Cardiac septum (tissue), 1 donor: ENCODE measurements around the gene SPATA3. TPM values are rescaled to one million over a fixed set of nuclear protein-coding genes. Genes with fewer than 3 reads are reported as not detected.
"Not testable (repeated sequence)": the region's sequence is repeated elsewhere in the genome, so short reads cannot be mapped to it uniquely, and the experiment has no call there.

Source experiments
- DNase-seq: peaks from one replicate; pipeline ENCODE4 v3.0.0-alpha.2; 2020; ENCODE audit warnings: low spot score
- intact Hi-C: fragments of 100-400 bp; cut with DNase I; formaldehyde crosslinking; loops from one replicate; pipeline ENCODE4 v1.14.0; 2022
- total RNA-seq: library from RNA; stranded (reverse); fragmentation: NEBNext Ultra II Directional; extraction: Animal tissue kit (Norgen Biotek cat#: 25700); gene quantifications from one replicate; pipeline ENCODE4 v1.2.1, GENCODE V29; 2021
- donor health status: DM: no; HTN: no; CAD: no.

Gene SPATA3
- total RNA-seq, 1 donor from 2014 or later, result not detected

GRCh38 chr2:231012463-231012862 lies 16.5 kb downstream of the SPATA3 start:
- no peak for DNase-seq
- intact Hi-C loops, result no loop called here

GRCh38 chr2:231013820-231014219 lies 17.9 kb downstream of the SPATA3 start:
- intact Hi-C loops, result no loop called here
- DNase-seq, result no peak

- intact Hi-C loops, result no loop called here
- no peak for DNase-seq
Observed at GRCh38 chr2:231015478-231015877, 19.6 kb downstream of the SPATA3 start.

GRCh38 chr2:231015926-231016325 lies 20.0 kb downstream of the SPATA3 start:
- no peak for DNase-seq
- intact Hi-C loops, result no loop called here

- no peak for DNase-seq
- intact Hi-C loops, result no loop called here
Observed at GRCh38 chr2:231016566-231017230, 20.8 kb downstream of the SPATA3 start.

- intact Hi-C loops, result no loop called here
- DNase-seq, result no peak
Observed at GRCh38 chr2:231017231-231017598, 21.3 kb downstream of the SPATA3 start.

GRCh38 chr2:231018184-231018583 lies 22.3 kb downstream of the SPATA3 start:
- DNase-seq, result no peak
- intact Hi-C loops, result no loop called here

- DNase-seq, result not testable (repeated sequence)
Observed at GRCh38 chr2:231025059-231025458, 29.1 kb downstream of the SPATA3 start.

GRCh38 chr2:231028889-231029288 lies 33.0 kb downstream of the SPATA3 start:
- intact Hi-C loops, result no loop called here
- no peak for DNase-seq

More at GRCh38 chr2:231025059-231025458, 29.1 kb downstream of the SPATA3 start:
- intact Hi-C loops, result not testable (repeated sequence)

GRCh38 chr2:231029563-231029962 lies 33.6 kb downstream of the SPATA3 start:
- no peak for DNase-seq
- intact Hi-C loops, result no loop called here

- no peak for DNase-seq
- intact Hi-C loops, result no loop called here
Observed at GRCh38 chr2:231030725-231031124, 34.8 kb downstream of the SPATA3 start.

GRCh38 chr2:231032575-231033140 lies 36.7 kb downstream of the SPATA3 start:
- intact Hi-C loops, result no loop called here
- no peak for DNase-seq

- DNase-seq, result no peak
Observed at GRCh38 chr2:231033147-231034132, 37.5 kb downstream of the SPATA3 start.

GRCh38 chr2:231034291-231034882 lies 38.5 kb downstream of the SPATA3 start:
- intact Hi-C loops, result no loop called here
- no peak for DNase-seq

More at GRCh38 chr2:231033147-231034132, 37.5 kb downstream of the SPATA3 start:
- intact Hi-C loops, result no loop called here

GRCh38 chr2:231036131-231036530 lies 40.2 kb downstream of the SPATA3 start:
- intact Hi-C loops, result no loop called here
- DNase-seq, result no peak

- DNase-seq, result no peak
- intact Hi-C loops, result no loop called here
Observed at GRCh38 chr2:231036578-231037106, 40.7 kb downstream of the SPATA3 start.

GRCh38 chr2:231037202-231037730 lies 41.3 kb downstream of the SPATA3 start, which contains the start of gene C2orf72:
Gene C2orf72, plus strand, starts transcription at chr2:231037523. Its CDS starts 43 bp downstream, at chr2:231037566.
- intact Hi-C loops, result no loop called here
- DNase-seq, result no peak

GRCh38 chr2:231037731-231038482 lies 42.0 kb downstream of the SPATA3 start:
- DNase-seq, result no peak
- intact Hi-C loops, result no loop called here
